ENCODE results near the gene FZD1. TPM values are rescaled to one million over a fixed set of nuclear protein-coding genes. Genes with fewer than 3 reads are reported as not detected.

FZD1 gene
- total RNA-seq, 2 experiments from 2014 or later, result 0.16 to 0.20 TPM

DNA sequence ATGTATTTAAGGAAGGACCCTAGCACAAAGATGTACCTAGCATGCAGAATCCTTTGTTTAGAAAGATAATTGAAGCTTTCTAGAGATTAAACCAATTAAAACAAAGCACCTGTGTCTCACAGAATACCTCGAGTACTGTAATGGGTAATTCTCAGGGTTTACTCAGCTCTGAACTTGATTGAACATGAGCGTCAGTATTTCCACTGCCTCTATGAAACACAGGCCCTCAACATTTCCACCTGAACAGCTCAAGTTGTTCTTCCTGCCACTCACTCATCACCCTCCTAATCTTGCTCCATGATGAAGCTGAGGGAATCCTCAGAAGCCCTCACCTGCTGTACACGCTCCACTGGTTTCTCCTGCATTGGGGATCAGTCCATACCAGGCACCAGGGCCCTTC is 33.7 kb upstream of the FZD1 start:
- no peaks in the 10 kb centered on the region for H3K4me1 Mint-ChIP-seq (ENCODE audit: low read depth)
- TF ChIP-seq, protein P1, sequence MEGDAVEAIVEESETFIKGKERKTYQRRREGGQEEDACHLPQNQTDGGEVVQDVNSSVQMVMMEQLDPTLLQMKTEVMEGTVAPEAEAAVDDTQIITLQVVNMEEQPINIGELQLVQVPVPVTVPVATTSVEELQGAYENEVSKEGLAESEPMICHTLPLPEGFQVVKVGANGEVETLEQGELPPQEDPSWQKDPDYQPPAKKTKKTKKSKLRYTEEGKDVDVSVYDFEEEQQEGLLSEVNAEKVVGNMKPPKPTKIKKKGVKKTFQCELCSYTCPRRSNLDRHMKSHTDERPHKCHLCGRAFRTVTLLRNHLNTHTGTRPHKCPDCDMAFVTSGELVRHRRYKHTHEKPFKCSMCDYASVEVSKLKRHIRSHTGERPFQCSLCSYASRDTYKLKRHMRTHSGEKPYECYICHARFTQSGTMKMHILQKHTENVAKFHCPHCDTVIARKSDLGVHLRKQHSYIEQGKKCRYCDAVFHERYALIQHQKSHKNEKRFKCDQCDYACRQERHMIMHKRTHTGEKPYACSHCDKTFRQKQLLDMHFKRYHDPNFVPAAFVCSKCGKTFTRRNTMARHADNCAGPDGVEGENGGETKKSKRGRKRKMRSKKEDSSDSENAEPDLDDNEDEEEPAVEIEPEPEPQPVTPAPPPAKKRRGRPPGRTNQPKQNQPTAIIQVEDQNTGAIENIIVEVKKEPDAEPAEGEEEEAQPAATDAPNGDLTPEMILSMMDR (IDR thresholded peaks at IDR 0.05), result no peak
- H3K27me3 Mint-ChIP-seq, result peaks cover 4% of the 10 kb centered on the region
- H3K4me3 Mint-ChIP-seq, result no peak overlapping the region
- ChIA-PET POLR2A (no interaction called here), CTCF (no interaction called here)
- no peaks in the 10 kb centered on the region for H3K36me3 Mint-ChIP-seq (ENCODE audit: low read depth)
- no peaks in the 10 kb centered on the region for H3K9me3 Mint-ChIP-seq
- ATAC-seq (no peak), DNase-seq (no peak)
- no peak overlapping the region for H3K27ac Mint-ChIP-seq
- intact Hi-C loops (cut with micrococcal nuclease), result no loop called here

DNA sequence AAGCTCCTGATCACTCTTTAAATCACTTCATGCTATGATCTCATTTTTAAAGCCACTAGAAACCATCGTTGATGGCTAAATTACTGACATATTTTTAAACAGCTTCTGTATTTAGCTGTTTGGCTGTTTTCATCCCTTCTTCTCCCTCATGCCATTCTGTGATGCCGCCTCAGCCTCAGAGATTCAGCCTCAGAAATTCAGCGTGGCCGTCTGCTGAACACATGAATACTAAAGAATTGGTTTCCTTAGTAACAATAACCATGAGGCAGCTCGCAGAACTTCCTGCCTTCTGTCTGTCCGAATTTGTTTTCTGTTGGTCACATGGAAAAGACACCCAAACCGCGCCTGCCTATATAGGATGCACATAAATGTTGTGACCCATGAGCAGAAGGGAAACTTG is 31.0 kb upstream of the FZD1 start:
- intact Hi-C loops (cut with micrococcal nuclease), result no loop called here
- no peaks in the 10 kb centered on the region for H3K4me1 Mint-ChIP-seq (ENCODE audit: low read depth)
- H3K9me3 Mint-ChIP-seq, result no peaks in the 10 kb centered on the region
- DNase-seq (no peak), ATAC-seq (no peak)
- ChIA-PET CTCF (interaction anchor here (1.6 kb wide), 1 partner anchor 143 kb away, joined by 3 read pairs; no protein-coding TSS in a partner anchor), POLR2A (no interaction called here)
- H3K27me3 Mint-ChIP-seq, result peaks cover 4% of the 10 kb centered on the region
- TF ChIP-seq, protein P1 (IDR thresholded peaks at IDR 0.05), result no peak
- H3K4me3 Mint-ChIP-seq, result no peak overlapping the region
- no peaks in the 10 kb centered on the region for H3K36me3 Mint-ChIP-seq (ENCODE audit: low read depth)
- no peak overlapping the region for H3K27ac Mint-ChIP-seq

DNA sequence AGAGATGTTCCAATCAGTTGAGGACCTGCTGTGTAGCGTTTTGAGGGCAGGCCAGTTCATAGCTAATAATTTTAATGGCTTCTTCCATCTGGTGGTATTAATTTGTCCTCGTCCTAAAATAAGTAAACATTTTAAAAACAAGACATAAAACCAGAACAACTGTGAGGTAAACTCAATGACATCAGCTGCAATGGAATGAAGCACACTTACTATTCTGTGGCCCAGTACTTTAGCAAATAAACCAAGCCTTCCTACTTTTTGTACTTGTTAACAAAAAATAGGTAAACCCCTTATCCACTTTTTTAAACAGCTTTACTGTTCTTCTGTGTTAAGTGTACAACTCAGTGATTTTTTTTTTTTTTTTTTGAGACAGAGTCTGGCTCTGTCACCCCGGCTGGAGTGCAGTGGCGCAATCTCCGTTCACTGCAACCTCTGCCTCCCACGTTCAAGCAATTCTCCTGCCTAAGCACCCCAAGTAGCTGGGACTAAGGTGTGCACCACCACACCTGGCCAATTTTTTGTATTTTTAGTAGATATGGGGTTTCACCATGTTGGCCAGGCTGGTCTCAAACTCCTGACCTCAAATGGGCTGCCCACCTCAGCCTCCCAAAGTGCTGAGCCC is 28.9 kb upstream of the FZD1 start:
- no peaks in the 10 kb centered on the region for H3K9me3 Mint-ChIP-seq
- intact Hi-C loops (cut with micrococcal nuclease), result no loop called here
- ChIA-PET POLR2A (no interaction called here), CTCF (no interaction called here)
- DNase-seq (no peak), ATAC-seq (no peak)
- H3K36me3 Mint-ChIP-seq (ENCODE audit: low read depth), result no peaks in the 10 kb centered on the region
- no peaks in the 10 kb centered on the region for H3K4me1 Mint-ChIP-seq (ENCODE audit: low read depth)
- H3K4me3 Mint-ChIP-seq, result no peak overlapping the region
- no peak overlapping the region for H3K27ac Mint-ChIP-seq
- TF ChIP-seq, protein P1 (IDR thresholded peaks at IDR 0.05), result no peak
- peaks cover 4% of the 10 kb centered on the region for H3K27me3 Mint-ChIP-seq

GRCh38 chr7:91239171-91239604 is 25.0 kb upstream of the FZD1 start:
- ChIA-PET CTCF (no interaction called here), POLR2A (no interaction called here)
- TF ChIP-seq, protein P1 (IDR thresholded peaks at IDR 0.05), result no peak
- H3K27ac Mint-ChIP-seq, result no peak overlapping the region
- H3K4me3 Mint-ChIP-seq, result no peak overlapping the region
- H3K9me3 Mint-ChIP-seq, result no peaks in the 10 kb centered on the region
- peaks cover 2% of the 10 kb centered on the region for H3K27me3 Mint-ChIP-seq
- intact Hi-C loops (cut with micrococcal nuclease), result no loop called here
- H3K36me3 Mint-ChIP-seq (ENCODE audit: low read depth), result no peaks in the 10 kb centered on the region
- ATAC-seq, result no peak
- no peak for DNase-seq
- no peaks in the 10 kb centered on the region for H3K4me1 Mint-ChIP-seq (ENCODE audit: low read depth)

DNA sequence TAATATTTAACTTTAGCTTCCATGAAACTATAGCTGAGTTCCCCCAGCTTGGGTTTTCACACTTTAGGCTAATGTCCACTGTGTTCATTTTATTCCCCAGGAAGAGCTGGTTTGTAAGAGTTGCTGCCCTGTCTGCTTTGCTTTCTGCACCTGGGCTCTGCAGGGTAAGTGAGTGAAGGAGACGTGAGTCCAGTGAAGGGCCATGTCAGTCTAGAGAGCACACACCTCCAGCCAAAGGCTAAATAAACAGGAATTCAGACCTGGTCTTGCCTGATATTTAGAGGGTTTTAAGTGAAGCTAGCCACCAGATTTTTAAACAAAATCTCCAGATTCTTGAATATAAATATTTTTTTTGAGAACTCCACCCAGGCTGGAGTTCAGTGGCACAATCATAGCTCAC is 24.5 kb upstream of the FZD1 start:
- intact Hi-C loops (cut with micrococcal nuclease), result no loop called here
- no peak for DNase-seq
- peaks cover 2% of the 10 kb centered on the region for H3K27me3 Mint-ChIP-seq
- H3K4me1 Mint-ChIP-seq (ENCODE audit: low read depth), result no peaks in the 10 kb centered on the region
- TF ChIP-seq, protein P1 (IDR thresholded peaks at IDR 0.05), result no peak
- ATAC-seq, result no peak
- no peak overlapping the region for H3K4me3 Mint-ChIP-seq
- no peaks in the 10 kb centered on the region for H3K9me3 Mint-ChIP-seq
- H3K36me3 Mint-ChIP-seq (ENCODE audit: low read depth), result no peaks in the 10 kb centered on the region
- CTCF ChIA-PET, result no interaction called here
- H3K27ac Mint-ChIP-seq, result no peak overlapping the region
- POLR2A ChIA-PET, result no interaction called here
